WTC11 (cell line): ENCODE data around the gene HINFP.

Source experiments
- ATF2 ChIP-seq: sonication (generic); formaldehyde crosslinking; IDR thresholded peaks from 2 replicates; pipeline ENCODE4 v1.8.1; 2022; ENCODE audit warnings: low read depth, missing genetic modification reagents, borderline replicate concordance
- CTCF ChIP-seq: fragments of 200-600 bp; IDR thresholded peaks from 2 replicates; pipeline ENCODE4 v1.8.0; 2022; ENCODE audit warnings: antibody characterized with exemption
- E2F4 ChIP-seq: sonication (generic); formaldehyde crosslinking; IDR thresholded peaks from 2 replicates; pipeline ENCODE4 v1.8.1; 2022; ENCODE audit warnings: low read depth, mild to moderate bottlenecking, moderate library complexity, missing genetic modification reagents, borderline replicate concordance
- KAT7 ChIP-seq: sonication (generic); formaldehyde crosslinking; IDR thresholded peaks from 2 replicates; pipeline ENCODE4 v1.8.1; 2023; ENCODE audit warnings: missing genetic modification reagents, mild to moderate bottlenecking, borderline replicate concordance
- MAX ChIP-seq: sonication (generic); formaldehyde crosslinking; IDR thresholded peaks from 2 replicates; pipeline ENCODE4 v1.8.0; 2022; ENCODE audit warnings: mild to moderate bottlenecking, missing genetic modification reagents
- NR1H2 ChIP-seq: sonication (generic); formaldehyde crosslinking; IDR thresholded peaks from 2 replicates; pipeline ENCODE4 v1.9.0; 2021; ENCODE audit warnings: mild to moderate bottlenecking, moderate library complexity, missing genetic modification reagents
- NR2C2 ChIP-seq: sonication (generic); formaldehyde crosslinking; IDR thresholded peaks from 2 replicates; pipeline ENCODE4 v1.8.0; 2022; ENCODE audit warnings: mild to moderate bottlenecking, missing genetic modification reagents
- RELA ChIP-seq: sonication (generic); formaldehyde crosslinking; IDR thresholded peaks from 2 replicates; pipeline ENCODE4 v1.8.1; 2022; ENCODE audit warnings: missing genetic modification reagents, mild to moderate bottlenecking, borderline replicate concordance
- TEAD4 ChIP-seq: sonication (generic); formaldehyde crosslinking; IDR thresholded peaks from 2 replicates; pipeline ENCODE4 v1.8.0; 2022; ENCODE audit warnings: mild to moderate bottlenecking, missing genetic modification reagents
- TP53 ChIP-seq: sonication (generic); formaldehyde crosslinking; IDR thresholded peaks from 2 replicates; pipeline ENCODE4 v1.8.1; 2023; ENCODE audit warnings: mild to moderate bottlenecking, missing genetic modification reagents
- USF2 ChIP-seq: sonication (generic); formaldehyde crosslinking; IDR thresholded peaks from 2 replicates; pipeline ENCODE4 v1.8.1; 2023; ENCODE audit warnings: mild to moderate bottlenecking, missing genetic modification reagents, moderate library complexity
- ZNF671 ChIP-seq: fragments of 250-450 bp; sonication (Bioruptor Pico); IDR thresholded peaks from 2 replicates; pipeline ENCODE4 v1.8.0; 2021; ENCODE audit warnings: mild to moderate bottlenecking
- TF ChIP-seq, protein P1 (sequence below): sonication (generic); formaldehyde crosslinking; IDR thresholded peaks from 2 replicates; pipeline ENCODE4 v1.8.1; 2023; ENCODE audit warnings: mild to moderate bottlenecking, missing genetic modification reagents, borderline replicate concordance

GRCh38 chr11:119134389-119134978, 13.1 kb downstream of the HINFP start:
- no peak for TF ChIP-seq TP53 (CRISPR knock-in tag)
- no peak for TF ChIP-seq NR2C2 (CRISPR knock-in tag)
- TF ChIP-seq MAX, result no peak
- no peak; the same call in 1 of the 2 replicates for TF ChIP-seq CTCF
- TF ChIP-seq TEAD4 (CRISPR knock-in tag), result no peak
- TF ChIP-seq RELA, result no peak
- no peak for TF ChIP-seq NR1H2 (CRISPR knock-in tag)
- no peak for TF ChIP-seq ATF2 (CRISPR knock-in tag)
- no peak for TF ChIP-seq ZNF671 (CRISPR knock-in tag)
- TF ChIP-seq KAT7 (CRISPR knock-in tag), result no peak
- TF ChIP-seq, protein P1, sequence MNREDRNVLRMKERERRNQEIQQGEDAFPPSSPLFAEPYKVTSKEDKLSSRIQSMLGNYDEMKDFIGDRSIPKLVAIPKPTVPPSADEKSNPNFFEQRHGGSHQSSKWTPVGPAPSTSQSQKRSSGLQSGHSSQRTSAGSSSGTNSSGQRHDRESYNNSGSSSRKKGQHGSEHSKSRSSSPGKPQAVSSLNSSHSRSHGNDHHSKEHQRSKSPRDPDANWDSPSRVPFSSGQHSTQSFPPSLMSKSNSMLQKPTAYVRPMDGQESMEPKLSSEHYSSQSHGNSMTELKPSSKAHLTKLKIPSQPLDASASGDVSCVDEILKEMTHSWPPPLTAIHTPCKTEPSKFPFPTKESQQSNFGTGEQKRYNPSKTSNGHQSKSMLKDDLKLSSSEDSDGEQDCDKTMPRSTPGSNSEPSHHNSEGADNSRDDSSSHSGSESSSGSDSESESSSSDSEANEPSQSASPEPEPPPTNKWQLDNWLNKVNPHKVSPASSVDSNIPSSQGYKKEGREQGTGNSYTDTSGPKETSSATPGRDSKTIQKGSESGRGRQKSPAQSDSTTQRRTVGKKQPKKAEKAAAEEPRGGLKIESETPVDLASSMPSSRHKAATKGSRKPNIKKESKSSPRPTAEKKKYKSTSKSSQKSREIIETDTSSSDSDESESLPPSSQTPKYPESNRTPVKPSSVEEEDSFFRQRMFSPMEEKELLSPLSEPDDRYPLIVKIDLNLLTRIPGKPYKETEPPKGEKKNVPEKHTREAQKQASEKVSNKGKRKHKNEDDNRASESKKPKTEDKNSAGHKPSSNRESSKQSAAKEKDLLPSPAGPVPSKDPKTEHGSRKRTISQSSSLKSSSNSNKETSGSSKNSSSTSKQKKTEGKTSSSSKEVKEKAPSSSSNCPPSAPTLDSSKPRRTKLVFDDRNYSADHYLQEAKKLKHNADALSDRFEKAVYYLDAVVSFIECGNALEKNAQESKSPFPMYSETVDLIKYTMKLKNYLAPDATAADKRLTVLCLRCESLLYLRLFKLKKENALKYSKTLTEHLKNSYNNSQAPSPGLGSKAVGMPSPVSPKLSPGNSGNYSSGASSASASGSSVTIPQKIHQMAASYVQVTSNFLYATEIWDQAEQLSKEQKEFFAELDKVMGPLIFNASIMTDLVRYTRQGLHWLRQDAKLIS (CRISPR knock-in tag), result no peak
- no peak for TF ChIP-seq USF2 (CRISPR knock-in tag)
- no peak for TF ChIP-seq E2F4
